HT1080 (cell line): ENCODE data around the gene CTSW. TPM values are rescaled to one million over a fixed set of nuclear protein-coding genes. Genes with fewer than 3 reads are reported as not detected.
A peak's percentile ranks its signal among the peaks of the same experiment; 100 is the strongest.
"Not testable (repeated sequence)": the region's sequence is repeated elsewhere in the genome, so short reads cannot be mapped to it uniquely, and the experiment has no call there.

Experiments used
- DNase-seq: peaks from one replicate; pipeline ENCODE4 v3.0.0-alpha.2; 2015; ENCODE audit warnings: low read depth
- polyA plus RNA-seq, 2 experiments: library from polyadenylated mRNA; depleted of rRNA; stranded (reverse); fragments of >200 nt; gene quantifications; 2 replicates each; pipeline ENCODE4 v1.2.3, GENCODE V29; 2015
- total RNA-seq: library from RNA; depleted of rRNA; stranded (reverse); fragments of >200 nt; shearing (Covaris generic); gene quantifications from 2 replicates; pipeline ENCODE4 v1.2.3, GENCODE V29; 2014; rRNA removed

CTSW gene
- total RNA-seq = 0.24 and 0.57 TPM in 2 replicates
- polyA plus RNA-seq (2015; cell fraction: cytosol; rRNA removed) = 0.09 and 0.16 TPM in 2 replicates
- not detected in 2 replicates for polyA plus RNA-seq (2015; cell fraction: nucleus; rRNA removed)

- no peak for DNase-seq
Observed at GRCh38 chr11:65879617-65880016, at the start of gene CTSW. Gene CTSW (plus strand): TSS chr11:65879837. CDS start chr11:65879855, 18 bp downstream.

- not testable (repeated sequence) for DNase-seq
Observed at GRCh38 chr11:65832231-65832630, 47.4 kb upstream of the CTSW start.

GRCh38 chr11:65833297-65834030, 46.2 kb upstream of the CTSW start, which contains the start of gene SNX32:
Gene SNX32 (plus strand): TSS chr11:65833963. CDS start chr11:65834066, 103 bp downstream.
- peak; percentile 59 for DNase-seq

- no peak for DNase-seq
Observed at GRCh38 chr11:65834202-65834601, 45.4 kb upstream of the CTSW start.

- no peak for DNase-seq
Observed at GRCh38 chr11:65842144-65842543, 37.5 kb upstream of the CTSW start.

- no peak for DNase-seq
Observed at GRCh38 chr11:65843811-65844210, 35.8 kb upstream of the CTSW start.

- no peak for DNase-seq
Observed at GRCh38 chr11:65844231-65844872, 35.3 kb upstream of the CTSW start.

- no peak for DNase-seq
Observed at GRCh38 chr11:65847746-65848145, 31.9 kb upstream of the CTSW start.

GRCh38 chr11:65848693-65849092, 30.9 kb upstream of the CTSW start:
- not testable (repeated sequence) for DNase-seq

- no peak for DNase-seq
Observed at GRCh38 chr11:65849366-65849765, 30.3 kb upstream of the CTSW start.

GRCh38 chr11:65849771-65850216, 29.8 kb upstream of the CTSW start:
- DNase-seq = no peak

GRCh38 chr11:65850217-65851082, 29.2 kb upstream of the CTSW start:
- DNase-seq = no peak

- DNase-seq = peak; percentile 66
Observed at GRCh38 chr11:65851083-65851579, 28.5 kb upstream of the CTSW start.

GRCh38 chr11:65851811-65852507, 27.7 kb upstream of the CTSW start:
- DNase-seq = no peak

GRCh38 chr11:65852508-65853245, 27.0 kb upstream of the CTSW start:
- DNase-seq = no peak

GRCh38 chr11:65853246-65853979, 26.2 kb upstream of the CTSW start:
- no peak for DNase-seq

GRCh38 chr11:65854161-65854592, 25.5 kb upstream of the CTSW start:
- DNase-seq = no peak

- DNase-seq = no peak
Observed at GRCh38 chr11:65854852-65855837, 24.5 kb upstream of the CTSW start.
